ENCODE data around the gene NEK1. TPM values are rescaled to one million over a fixed set of nuclear protein-coding genes. Genes with fewer than 3 reads are reported as not detected.

NEK1 gene
- total RNA-seq, 1 experiment from 2014 or later = 12.3 TPM

DNA sequence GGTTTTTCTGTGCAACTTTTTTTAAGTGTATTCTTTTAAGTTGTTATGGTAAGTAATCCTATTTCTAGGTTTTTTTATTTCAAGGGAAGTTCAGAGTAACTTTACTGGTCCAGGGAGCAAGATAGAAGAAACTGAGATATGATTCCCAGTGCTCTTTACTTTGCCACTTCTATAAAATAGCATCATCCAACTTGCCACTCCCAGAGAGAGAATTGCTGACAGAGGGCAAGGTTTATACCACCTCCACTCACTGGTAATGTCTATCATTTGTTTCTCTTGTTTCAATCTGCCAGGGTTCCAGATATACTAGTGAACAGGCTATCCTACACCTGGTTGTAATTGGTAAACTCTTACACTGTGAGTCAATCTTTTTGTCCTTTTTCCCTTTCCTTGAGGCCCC lies 4.5 kb upstream of the NEK1 start:
- Histone ChIP-seq H3K9ac (ENCODE audit: extremely low read depth, insufficient read length, low read length) (no peak overlapping the region), H2BK15ac (ENCODE audit: low read depth, low read length) (no peak overlapping the region), H3K14ac (ENCODE audit: insufficient read depth, low read length) (no peak overlapping the region), H3T11ph (ENCODE audit: low read length) (no peak overlapping the region), H3K9me3 (ENCODE audit: control insufficient read depth, low read depth, low read length) (no peaks in the 10 kb centered on the region), H3K23ac (ENCODE audit: insufficient read length, low read depth, low read length) (no peak overlapping the region), H4K5ac (ENCODE audit: insufficient read length, low read depth, low read length) (no peak overlapping the region), H3K79me1 (ENCODE audit: insufficient read depth, low read depth, low read length, poor library complexity, severe bottlenecking) (no peaks in the 10 kb centered on the region), H4K8ac (replicated peaks; ENCODE audit: insufficient read length, low read depth, low read length) (no peak overlapping the region), H3K56ac (ENCODE audit: insufficient read length, low read depth, low read length) (no peak overlapping the region), H3K27ac (ENCODE audit: insufficient read length, low read depth, low read length) (no peak overlapping the region), H2BK12ac (ENCODE audit: insufficient read length, low read depth, low read length) (no peak overlapping the region), H2AK5ac (ENCODE audit: insufficient read length, low read length) (no peak overlapping the region), H3K23me2 (ENCODE audit: insufficient read length, low read depth, low read length, poor library complexity, severe bottlenecking) (peaks cover 12% of the 10 kb centered on the region), H3K4ac (ENCODE audit: low read depth, low read length) (no peak overlapping the region), H2AFZ (ENCODE audit: low read length) (no peak overlapping the region), H4K20me1 (ENCODE audit: control insufficient read depth, insufficient read depth, insufficient read length) (no peaks in the 10 kb centered on the region), H3K18ac (ENCODE audit: insufficient read length, low read depth, low read length) (no peak overlapping the region), H3K4me1 (ENCODE audit: insufficient read depth, low read length) (0 out of 2 replicates have a peak, but pooled peaks cover 3% of the 10 kb centered on the region), H2BK120ac (ENCODE audit: low read depth, low read length, poor library complexity, severe bottlenecking) (no peak overlapping the region), H2BK20ac (ENCODE audit: low read depth, low read length, poor library complexity, severe bottlenecking) (no peak overlapping the region), H3K27me3 (ENCODE audit: insufficient read depth, low read length) (no peaks in the 10 kb centered on the region), H3K79me2 (ENCODE audit: insufficient read depth, low read length) (peaks cover 5% of the 10 kb centered on the region; the same call in 1 of the 2 replicates), H2BK5ac (ENCODE audit: insufficient read length, low read length) (no peak overlapping the region), H4K91ac (ENCODE audit: insufficient read length, low read depth, low read length) (no peak overlapping the region), H3K4me2 (ENCODE audit: insufficient read depth, insufficient read length, low read length) (no peak overlapping the region)
- Mint-ChIP-seq H3K36me3 (ENCODE audit: insufficient read depth in 1 of 3, low read depth in 3 of 3) (no peaks in the 10 kb centered on the region), H3K9me3 (no peaks in the 10 kb centered on the region; a peak in 2 of 5 replicates), H3K27me3 (ENCODE audit: low read depth) (no peaks in the 10 kb centered on the region), H3K27ac (no peak overlapping the region), H3K4me3 (no peak overlapping the region), H3K4me1 (peaks cover 7 to 16% of the 10 kb centered on the region in 2 experiments)
- TF ChIP-seq, protein P1, sequence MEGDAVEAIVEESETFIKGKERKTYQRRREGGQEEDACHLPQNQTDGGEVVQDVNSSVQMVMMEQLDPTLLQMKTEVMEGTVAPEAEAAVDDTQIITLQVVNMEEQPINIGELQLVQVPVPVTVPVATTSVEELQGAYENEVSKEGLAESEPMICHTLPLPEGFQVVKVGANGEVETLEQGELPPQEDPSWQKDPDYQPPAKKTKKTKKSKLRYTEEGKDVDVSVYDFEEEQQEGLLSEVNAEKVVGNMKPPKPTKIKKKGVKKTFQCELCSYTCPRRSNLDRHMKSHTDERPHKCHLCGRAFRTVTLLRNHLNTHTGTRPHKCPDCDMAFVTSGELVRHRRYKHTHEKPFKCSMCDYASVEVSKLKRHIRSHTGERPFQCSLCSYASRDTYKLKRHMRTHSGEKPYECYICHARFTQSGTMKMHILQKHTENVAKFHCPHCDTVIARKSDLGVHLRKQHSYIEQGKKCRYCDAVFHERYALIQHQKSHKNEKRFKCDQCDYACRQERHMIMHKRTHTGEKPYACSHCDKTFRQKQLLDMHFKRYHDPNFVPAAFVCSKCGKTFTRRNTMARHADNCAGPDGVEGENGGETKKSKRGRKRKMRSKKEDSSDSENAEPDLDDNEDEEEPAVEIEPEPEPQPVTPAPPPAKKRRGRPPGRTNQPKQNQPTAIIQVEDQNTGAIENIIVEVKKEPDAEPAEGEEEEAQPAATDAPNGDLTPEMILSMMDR (conservative IDR thresholded peaks at IDR 0.05) = no peak
- no peak for DNase-seq

Data from H9 (cell line).